HCT116 (cell line): ENCODE results near the gene DHRS7. TPM values are rescaled to one million over a fixed set of nuclear protein-coding genes. Genes with fewer than 3 reads are reported as not detected.
A peak's percentile ranks its signal among the peaks of the same experiment; 100 is the strongest.

ENCODE experiments used
- ATAC-seq: fragments of 200-7000 bp; cut with Tn5 transposase; 2 replicates; pipeline ENCODE4 v1.9.1; 2020; ENCODE audit warnings: mild to moderate bottlenecking, moderate library complexity
- BruUV-seq: library from RNA; stranded (reverse); fragments of 400-500 nt; replicated peaks from 2 replicates; lab custom pipeline; 2021; lab: Mats Ljungman, UMichigan
- CTCF ChIA-PET: fragments of 300-600 bp; sonication (Branson Sonifier 250); formaldehyde crosslinking; loops from one replicate; lab custom pipeline; 2021; ENCODE audit warnings: antibody characterized with exemption; lab: Charles Lee
- POLR2A ChIA-PET: fragments of 300-600, 350-600 bp; sonication (Branson Sonifier 250); formaldehyde crosslinking; loops from one replicate; lab custom pipeline; 2021; ENCODE audit warnings: antibody characterized with exemption; lab: Charles Lee
- RAD21 ChIA-PET, 2 experiments: fragments of 300-600 bp; sonication (Branson Sonifier 250); formaldehyde crosslinking; loops; one replicate each; lab custom pipeline; 2023; ENCODE audit warnings: low total read pairs in 2 of 2; ENCODE audit not compliant: uncharacterized antibody in 2 of 2, unreplicated experiment in 2 of 2, low non-redundant PET in 1 of 2; lab: Charles Lee
- DNase-seq: peaks from one replicate; pipeline ENCODE4 v3.0.0-alpha.2; 2010; ENCODE audit warnings: low read depth, low spot score
- H2AFZ ChIP-seq: fragments of 200-600 bp; shearing (Covaris generic), sonication (generic); 2 replicates; pipeline ENCODE4 v1.6.1; 2017; ENCODE audit warnings: low read depth, mixed run types, mixed read lengths, antibody characterized with exemption, low read length; ENCODE audit not compliant: poor library complexity, severe bottlenecking
- H3K27ac ChIP-seq: 2 replicates; pipeline ENCODE4 v1.5.1; 2012; ENCODE audit warnings: low read depth, low read length
- H3K27me3 ChIP-seq: fragments of 200-600 bp; sonication (generic); 2 replicates; pipeline ENCODE4 v1.6.1; 2016; ENCODE audit warnings: mixed run types, low read length, mixed read lengths; ENCODE audit not compliant: insufficient read depth
- H3K36me3 ChIP-seq, 2 experiments: fragments of 200-500 bp in 1 of 2; fragments of 200-600 bp in 1 of 2; sonication (Bioruptor generic) in 1 of 2; sonication (generic) in 1 of 2; 2 replicates each; pipeline versions ENCODE4 v1.5.1 to v1.6.1; 2014 to 2016; ENCODE audit warnings: low read length in 2 of 2, inconsistent platforms in 1 of 2, mixed read lengths in 1 of 2, mixed run types in 1 of 2; ENCODE audit not compliant: insufficient read depth in 2 of 2, control insufficient read depth in 1 of 2
- H3K4me1 ChIP-seq, 2 experiments: fragments of 200-600 bp in 1 of 2; sonication (generic) in 1 of 2; 2 replicates each; pipeline versions ENCODE4 v1.5.1 to v1.6.1; 2012 to 2017; ENCODE audit warnings: low read length in 2 of 2, inconsistent platforms in 1 of 2, mild to moderate bottlenecking in 1 of 2, mixed read lengths in 1 of 2, mixed run types in 1 of 2, moderate library complexity in 1 of 2; ENCODE audit not compliant: insufficient read depth in 2 of 2, control insufficient read depth in 1 of 2
- H3K4me2 ChIP-seq: fragments of 200-600 bp; sonication (generic); 2 replicates; pipeline ENCODE4 v1.6.1; 2017; ENCODE audit warnings: mixed run types, low read length, mixed read lengths
- H3K4me3 ChIP-seq, 2 experiments: fragments of 200-600 bp in 1 of 2; sonication (generic) in 1 of 2; replicated peaks in 1 of 2; 2 replicates each; pipeline ENCODE4 v1.5.1; 2011 to 2016; ENCODE audit warnings: low read length in 2 of 2, control low read depth in 1 of 2, low read depth in 1 of 2, mild to moderate bottlenecking in 1 of 2, mixed read lengths in 1 of 2, mixed run types in 1 of 2
- H3K79me2 ChIP-seq: fragments of 200-600 bp; sonication (generic); 2 replicates; pipeline ENCODE4 v1.6.1; 2017; ENCODE audit warnings: mild to moderate bottlenecking, mixed run types, low read length, moderate library complexity, mixed read lengths; ENCODE audit not compliant: insufficient read depth
- H3K9ac ChIP-seq: fragments of 200-600 bp; sonication (generic); 2 replicates; pipeline ENCODE4 v1.6.1; 2016; ENCODE audit warnings: low read length, mixed read lengths
- H3K9me2 ChIP-seq: fragments of 200-600 bp; sonication (generic), shearing (Covaris generic); 2 replicates; pipeline ENCODE4 v1.6.1; 2017; ENCODE audit warnings: mixed run types, mild to moderate bottlenecking, moderate library complexity; ENCODE audit not compliant: insufficient read depth
- H3K9me3 ChIP-seq, 2 experiments: fragments of 200-500 bp in 1 of 2; fragments of 200-600 bp in 1 of 2; sonication (Bioruptor generic) in 1 of 2; sonication (generic) in 1 of 2; 2 replicates each; pipeline ENCODE4 v1.6.1; 2014 to 2017; ENCODE audit warnings: low read length in 2 of 2, mixed read lengths in 2 of 2, inconsistent platforms in 1 of 2, low read depth in 1 of 2, mild to moderate bottlenecking in 1 of 2, mixed run types in 1 of 2, moderate library complexity in 1 of 2; ENCODE audit not compliant: control insufficient read depth in 1 of 2, insufficient read depth in 1 of 2
- H4K20me1 ChIP-seq: fragments of 200-600 bp; sonication (generic), shearing (Covaris generic); 2 replicates; pipeline ENCODE4 v1.6.1; 2017; ENCODE audit warnings: mixed run types, mild to moderate bottlenecking, moderate library complexity; ENCODE audit not compliant: insufficient read depth
- CBX3 ChIP-seq: IDR thresholded peaks from 2 replicates; pipeline ENCODE4 v1.6.1; 2012; ENCODE audit warnings: low read depth
- EGR1 ChIP-seq: IDR thresholded peaks from 2 replicates; pipeline ENCODE4 v1.6.1; 2012; ENCODE audit warnings: low read depth
- ELF1 ChIP-seq: IDR thresholded peaks from 2 replicates; pipeline ENCODE4 v1.6.1; 2012; ENCODE audit warnings: low read depth, borderline replicate concordance
- EZH2phosphoT487 ChIP-seq: fragments of 200-600 bp; IDR thresholded peaks from 2 replicates; pipeline ENCODE4 v1.6.1; 2018; ENCODE audit warnings: antibody characterized with exemption, borderline replicate concordance
- MAX ChIP-seq: IDR thresholded peaks from 2 replicates; pipeline ENCODE4 v1.6.1; 2012
- RAD21 ChIP-seq: IDR thresholded peaks from 2 replicates; pipeline ENCODE4 v1.6.1; 2012; ENCODE audit warnings: low read depth, mild to moderate bottlenecking
- SRF ChIP-seq: IDR thresholded peaks from 2 replicates; pipeline ENCODE4 v1.6.1; 2012; ENCODE audit warnings: low read depth
- ZNF274 ChIP-seq: fragments of 200-500 bp; sonication (Bioruptor generic); IDR thresholded peaks from 2 replicates; pipeline ENCODE4 v1.6.1; 2014; ENCODE audit warnings: mild to moderate bottlenecking, low read depth, low read length, inconsistent platforms
- intact Hi-C: fragments of 100-400 bp; cut with micrococcal nuclease; formaldehyde crosslinking; loops from 2 replicates; pipeline ENCODE4 v1.10.0; 2022
- total RNA-seq: library from RNA; stranded (reverse); gene quantifications from one replicate; pipeline ENCODE4 v1.2.1, GENCODE V29; 2021; ENCODE audit not compliant: unreplicated experiment

The DHRS7 gene
- total RNA-seq, 1 experiment from 2014 or later = 43.8 TPM

GRCh38 chr14:60199321-60199720 is 34.1 kb upstream of the DHRS7 start:
- ATAC-seq (no peak), DNase-seq (no peak)
- Histone ChIP-seq H2AFZ (no peak overlapping the region), H3K27ac (no peak overlapping the region), H3K4me2 (no peak overlapping the region), H3K27me3 (no peaks in the 10 kb centered on the region), H3K4me3 (no peak overlapping the region), H3K79me2 (no peaks in the 10 kb centered on the region), H3K36me3 (no peaks in the 10 kb centered on the region), H3K9ac (no peak overlapping the region), H4K20me1 (no peaks in the 10 kb centered on the region), H3K4me1 (peaks cover 0 to 9% of the 10 kb centered on the region in 2 experiments; a peak in 1 of 4 replicates), H3K9me2 (no peaks in the 10 kb centered on the region), H3K9me3 (no peaks in the 10 kb centered on the region)
- CTCF ChIA-PET = no interaction called here
- RAD21 ChIA-PET = no interaction called here
- no peak for TF ChIP-seq SRF
- no peak for TF ChIP-seq ZNF274
- no TSS peak for BruUV-seq
- POLR2A ChIA-PET = no interaction called here
- intact Hi-C loops = loop anchor here (10.0 kb wide), 1 partner anchor 135 kb away; no protein-coding TSS in a partner anchor

GRCh38 chr14:60197629-60198303 is 32.6 kb upstream of the DHRS7 start:
- DNase-seq = no peak

More at GRCh38 chr14:60197629-60198303, 32.6 kb upstream of the DHRS7 start:
- no peak for ATAC-seq
- no peaks in the 10 kb centered on the region for H3K27me3 ChIP-seq
- H2AFZ ChIP-seq = no peak overlapping the region
- TF ChIP-seq CBX3 (no peak), ELF1 (no peak), EGR1 (no peak), EZH2phosphoT487 (no peak), RAD21 (no peak), MAX (no peak)
- H3K4me3 ChIP-seq = no peak overlapping the region
- RAD21 ChIA-PET = no interaction called here
- POLR2A ChIA-PET = no interaction called here
- CTCF ChIA-PET = no interaction called here
- H3K4me1 ChIP-seq = peaks cover 0 to 9% of the 10 kb centered on the region in 2 experiments; a peak in 1 of 4 replicates
- H3K27ac ChIP-seq = no peak overlapping the region
- no peak overlapping the region for H3K9ac ChIP-seq
- H3K9me3 ChIP-seq = no peaks in the 10 kb centered on the region
- H4K20me1 ChIP-seq = no peaks in the 10 kb centered on the region
- H3K4me2 ChIP-seq = peak overlapping the region; percentile 21; the same call in 1 of the 2 replicates
- H3K79me2 ChIP-seq = no peaks in the 10 kb centered on the region
- no peaks in the 10 kb centered on the region for H3K9me2 ChIP-seq
- intact Hi-C loops = loop anchor here (10.0 kb wide), 1 partner anchor 137 kb away; no protein-coding TSS in a partner anchor
- no TSS peak for BruUV-seq
- H3K36me3 ChIP-seq = no peaks in the 10 kb centered on the region
